PC-3 (cell line): ENCODE results near the gene KCNH1. TPM values are rescaled to one million over a fixed set of nuclear protein-coding genes. Genes with fewer than 3 reads are reported as not detected.

ENCODE experiments used
- ATAC-seq: fragments of 200-7000 bp; cut with Tn5 transposase; 2 replicates; pipeline ENCODE4 v1.9.1; 2020; ENCODE audit warnings: mild to moderate bottlenecking, moderate library complexity
- BruUV-seq: library from RNA; stranded (reverse); fragments of 400-500 nt; replicated peaks from 2 replicates; lab custom pipeline; 2021; lab: Mats Ljungman, UMichigan
- CTCF ChIA-PET: fragments of 300-600 bp; sonication (Branson Sonifier 250); formaldehyde crosslinking; loops from one replicate; lab custom pipeline; 2022; ENCODE audit warnings: antibody characterized with exemption; lab: Charles Lee
- POLR2A ChIA-PET: fragments of 300-600 bp; sonication (Branson Sonifier 250); formaldehyde crosslinking; loops from one replicate; lab custom pipeline; 2022; ENCODE audit warnings: antibody characterized with exemption; ENCODE audit not compliant: unreplicated experiment; lab: Charles Lee
- DNase-seq: peaks from one replicate; pipeline ENCODE4 v3.0.0-alpha.2; 2015
- H2AFZ ChIP-seq: fragments of 300-600 bp; sonication (generic); 2 replicates; pipeline ENCODE4 v1.6.0; 2016; ENCODE audit warnings: antibody characterized with exemption, low read length
- H3F3A ChIP-seq: fragments of 300-600 bp; sonication (generic); one replicate; pipeline ENCODE4 v1.6.0; 2017; ENCODE audit warnings: antibody characterized with exemption, low read length, control low read depth, mild to moderate bottlenecking; ENCODE audit not compliant: unreplicated experiment
- H3K27ac ChIP-seq: fragments of 300-600 bp; sonication (generic); 2 replicates; pipeline ENCODE4 v1.5.1; 2016; ENCODE audit warnings: mild to moderate bottlenecking, low read length
- H3K27me3 ChIP-seq: fragments of 300-600 bp; sonication (generic); 2 replicates; pipeline ENCODE4 v1.6.1; 2016; ENCODE audit warnings: low read length, mixed read lengths
- H3K36me3 ChIP-seq: fragments of 300-600 bp; sonication (generic); 2 replicates; pipeline ENCODE4 v1.6.1; 2016; ENCODE audit warnings: low read depth, mixed run types, low read length, mixed read lengths
- H3K4me1 ChIP-seq: fragments of 300-600 bp; sonication (generic); 2 replicates; pipeline ENCODE4 v1.5.1; 2016; ENCODE audit warnings: low read length; ENCODE audit not compliant: insufficient read depth
- H3K4me2 ChIP-seq: fragments of 300-600 bp; sonication (generic); 2 replicates; pipeline ENCODE4 v1.6.0; 2016; ENCODE audit warnings: low read length
- H3K4me3 ChIP-seq: fragments of 300-600 bp; sonication (generic); 2 replicates; pipeline ENCODE4 v1.5.1; 2016; ENCODE audit warnings: mild to moderate bottlenecking, low read length, mixed read lengths
- H3K79me2 ChIP-seq: fragments of 300-600 bp; sonication (generic); 2 replicates; pipeline ENCODE4 v1.6.1; 2017; ENCODE audit warnings: low read length, mixed read lengths
- H3K9ac ChIP-seq: fragments of 300-600 bp; sonication (generic); 2 replicates; pipeline ENCODE4 v1.6.0; 2016; ENCODE audit warnings: mild to moderate bottlenecking, low read length
- H3K9me2 ChIP-seq: fragments of 300-600 bp; sonication (generic); replicated peaks from 2 replicates; pipeline ENCODE4 v1.6.1; 2016; ENCODE audit warnings: mixed run types, low read length, mixed read lengths
- H3K9me3 ChIP-seq: fragments of 300-600 bp; sonication (generic); 2 replicates; pipeline ENCODE4 v1.6.1; 2016; ENCODE audit warnings: low read length, mixed read lengths
- H4K20me1 ChIP-seq: fragments of 300-600 bp; sonication (generic); 2 replicates; pipeline ENCODE4 v1.6.1; 2016; ENCODE audit warnings: low read length, mixed read lengths
- EZH2 ChIP-seq: fragments of 300-600 bp; sonication (generic); IDR thresholded peaks from one replicate; pipeline ENCODE4 v1.6.1; 2017; ENCODE audit warnings: antibody characterized with exemption, mild to moderate bottlenecking, low read length; ENCODE audit not compliant: unreplicated experiment
- EZH2phosphoT487 ChIP-seq: fragments of 300-600 bp; sonication (generic); IDR thresholded peaks from 2 replicates; pipeline ENCODE4 v1.6.1; 2018; ENCODE audit warnings: mild to moderate bottlenecking, antibody characterized with exemption, low read length, borderline replicate concordance
- intact Hi-C: fragments of 100-400 bp; cut with micrococcal nuclease; formaldehyde crosslinking; loops from 2 replicates; pipeline ENCODE4 v1.9.0; 2023
- total RNA-seq: library from RNA; depleted of rRNA; stranded (reverse); fragments of >200 nt; gene quantifications from 2 replicates; pipeline ENCODE4 v1.2.3, GENCODE V29; 2014
- TF ChIP-seq, protein P1 (sequence below): fragments of 300-600 bp; sonication (generic); conservative IDR thresholded peaks from 2 replicates; pipeline ENCODE4 v1.5.1; 2017; ENCODE audit warnings: antibody characterized with exemption, low read depth, mild to moderate bottlenecking, low read length

The KCNH1 gene
- total RNA-seq, 1 experiment from 2014 or later, result not detected

DNA sequence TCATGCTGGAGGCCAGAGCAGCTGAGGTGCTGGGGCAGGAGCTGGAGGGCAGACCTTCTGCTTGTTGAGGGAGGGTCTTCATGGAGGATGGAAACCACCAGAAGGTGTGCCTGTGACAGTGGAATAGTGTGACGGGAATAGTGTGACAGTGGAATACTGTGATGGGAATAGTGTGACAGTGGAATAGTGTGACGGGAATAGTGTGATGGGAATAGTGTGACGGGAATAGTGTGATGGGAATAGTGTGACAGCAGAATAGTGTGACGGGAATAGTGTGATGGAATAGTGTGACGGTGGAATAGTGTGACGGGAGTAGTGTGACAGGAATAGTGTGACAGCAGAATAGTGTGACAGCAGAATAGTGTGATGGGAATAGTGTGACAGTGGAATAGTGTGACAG, 480.2 kb downstream of the KCNH1 start:
- POLR2A ChIA-PET, result no interaction called here
- H3K4me3 ChIP-seq, result no peak overlapping the region
- ATAC-seq, result no peak
- no TSS peak for BruUV-seq
- no peak overlapping the region for H2AFZ ChIP-seq
- TF ChIP-seq EZH2, result no peak
- no peaks in the 10 kb centered on the region for H3K4me1 ChIP-seq
- CTCF ChIA-PET, result no interaction called here
- no peaks in the 10 kb centered on the region for H3K36me3 ChIP-seq
- H3K9me3 ChIP-seq, result no peaks in the 10 kb centered on the region
- no peaks in the 10 kb centered on the region for H3F3A ChIP-seq
- no peaks in the 10 kb centered on the region for H3K27me3 ChIP-seq
- H3K27ac ChIP-seq, result no peak overlapping the region
- no peaks in the 10 kb centered on the region for H4K20me1 ChIP-seq
- no peaks in the 10 kb centered on the region for H3K79me2 ChIP-seq
- no peak overlapping the region for H3K9ac ChIP-seq
- H3K4me2 ChIP-seq, result no peak overlapping the region
- no peak for DNase-seq
- intact Hi-C loops, result no loop called here
- no peaks in the 10 kb centered on the region for H3K9me2 ChIP-seq

DNA sequence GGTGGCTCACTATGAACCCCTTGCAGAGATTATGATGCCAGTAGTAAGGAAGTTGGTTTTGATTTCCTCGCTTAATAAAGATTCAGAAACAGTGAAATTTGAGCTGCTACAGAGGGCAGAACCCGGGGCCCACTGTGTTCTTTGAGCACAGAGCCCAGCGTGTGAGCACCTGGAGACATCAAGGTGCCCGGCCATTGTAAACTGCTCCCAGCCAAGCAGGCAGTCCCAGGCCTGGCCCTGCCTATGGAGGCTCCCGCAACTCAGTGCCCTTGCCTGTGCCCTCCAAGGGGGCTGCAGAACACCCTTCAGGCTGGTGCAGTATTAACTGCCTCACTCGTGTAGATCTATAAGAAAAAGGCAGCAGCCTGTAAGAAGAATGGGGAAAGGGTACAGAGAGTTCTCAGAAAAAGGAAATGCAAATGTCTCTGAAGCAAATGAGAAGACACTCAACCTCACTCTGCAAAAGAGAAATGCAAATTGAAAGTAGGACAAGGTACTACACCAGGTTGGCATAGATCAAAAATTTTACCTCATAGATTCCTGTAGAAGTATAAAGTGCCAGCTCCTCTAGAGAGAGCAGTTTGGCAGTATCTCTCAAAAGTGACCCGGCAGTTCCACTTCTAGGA, 481.5 kb downstream of the KCNH1 start:
- Histone ChIP-seq H3K4me3 (no peak overlapping the region), H3K79me2 (no peaks in the 10 kb centered on the region), H3K9me2 (no peaks in the 10 kb centered on the region), H3K9ac (no peak overlapping the region), H2AFZ (no peak overlapping the region), H3K27ac (no peak overlapping the region), H3K4me2 (no peak overlapping the region), H3K36me3 (no peaks in the 10 kb centered on the region), H3K9me3 (no peaks in the 10 kb centered on the region), H3F3A (no peaks in the 10 kb centered on the region), H3K4me1 (no peaks in the 10 kb centered on the region), H3K27me3 (no peaks in the 10 kb centered on the region), H4K20me1 (no peaks in the 10 kb centered on the region)
- intact Hi-C loops, result no loop called here
- POLR2A ChIA-PET, result no interaction called here
- CTCF ChIA-PET, result no interaction called here
- DNase-seq (no peak), ATAC-seq (no peak)
- BruUV-seq, result no TSS peak
- TF ChIP-seq EZH2phosphoT487, result no peak
- TF ChIP-seq EZH2, result no peak
- TF ChIP-seq, protein P1, sequence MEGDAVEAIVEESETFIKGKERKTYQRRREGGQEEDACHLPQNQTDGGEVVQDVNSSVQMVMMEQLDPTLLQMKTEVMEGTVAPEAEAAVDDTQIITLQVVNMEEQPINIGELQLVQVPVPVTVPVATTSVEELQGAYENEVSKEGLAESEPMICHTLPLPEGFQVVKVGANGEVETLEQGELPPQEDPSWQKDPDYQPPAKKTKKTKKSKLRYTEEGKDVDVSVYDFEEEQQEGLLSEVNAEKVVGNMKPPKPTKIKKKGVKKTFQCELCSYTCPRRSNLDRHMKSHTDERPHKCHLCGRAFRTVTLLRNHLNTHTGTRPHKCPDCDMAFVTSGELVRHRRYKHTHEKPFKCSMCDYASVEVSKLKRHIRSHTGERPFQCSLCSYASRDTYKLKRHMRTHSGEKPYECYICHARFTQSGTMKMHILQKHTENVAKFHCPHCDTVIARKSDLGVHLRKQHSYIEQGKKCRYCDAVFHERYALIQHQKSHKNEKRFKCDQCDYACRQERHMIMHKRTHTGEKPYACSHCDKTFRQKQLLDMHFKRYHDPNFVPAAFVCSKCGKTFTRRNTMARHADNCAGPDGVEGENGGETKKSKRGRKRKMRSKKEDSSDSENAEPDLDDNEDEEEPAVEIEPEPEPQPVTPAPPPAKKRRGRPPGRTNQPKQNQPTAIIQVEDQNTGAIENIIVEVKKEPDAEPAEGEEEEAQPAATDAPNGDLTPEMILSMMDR, result no peak

DNA sequence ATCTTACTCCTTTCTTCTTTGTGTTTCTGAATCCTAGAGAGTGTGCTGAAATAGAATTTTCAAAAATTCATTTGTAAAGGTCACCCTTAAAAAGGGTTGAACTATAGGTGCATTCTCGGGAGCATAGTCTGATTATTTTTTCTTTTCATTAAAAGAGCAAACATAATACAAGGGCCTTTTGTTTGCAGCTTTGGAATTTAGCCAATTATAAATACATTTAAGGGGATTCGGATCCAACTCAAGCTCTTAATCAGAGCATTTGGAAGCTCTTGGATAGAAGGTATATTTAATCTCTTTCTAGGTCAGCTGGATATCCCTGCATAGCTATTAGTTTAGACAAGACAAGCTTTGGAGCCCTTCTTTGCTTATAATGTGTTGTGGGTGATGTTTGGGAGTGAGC, 483.5 kb downstream of the KCNH1 start:
- Histone ChIP-seq H3K36me3 (no peaks in the 10 kb centered on the region), H3F3A (no peaks in the 10 kb centered on the region), H4K20me1 (no peaks in the 10 kb centered on the region), H3K27me3 (no peaks in the 10 kb centered on the region), H3K4me3 (no peak overlapping the region), H3K9me3 (no peaks in the 10 kb centered on the region), H2AFZ (no peak overlapping the region), H3K4me2 (no peak overlapping the region), H3K4me1 (no peaks in the 10 kb centered on the region), H3K27ac (no peak overlapping the region), H3K9ac (no peak overlapping the region), H3K9me2 (no peaks in the 10 kb centered on the region), H3K79me2 (no peaks in the 10 kb centered on the region)
- POLR2A ChIA-PET, result no interaction called here
- no TSS peak for BruUV-seq
- CTCF ChIA-PET, result no interaction called here
- no peak for DNase-seq
- no peak for ATAC-seq
- TF ChIP-seq EZH2 (no peak), EZH2phosphoT487 (no peak)
- TF ChIP-seq, protein P1, result no peak
- intact Hi-C loops, result no loop called here
